ENCODE results near the gene CACNA1G.

CACNA1G gene

GRCh38 chr17:50664788-50665458, 104.4 kb downstream of the CACNA1G start:
- no peak for FAIRE-seq
- DNase-seq (ENCODE audit: insufficient read length, low spot score): no peak

GRCh38 chr17:50665838-50666237, 105.3 kb downstream of the CACNA1G start:
- no peak for FAIRE-seq
- no peak for DNase-seq (ENCODE audit: insufficient read length, low spot score)

GRCh38 chr17:50666316-50666715, 105.8 kb downstream of the CACNA1G start:
- FAIRE-seq (no peak), DNase-seq (ENCODE audit: insufficient read length, low spot score) (no peak)

- DNase-seq (ENCODE audit: insufficient read length, low spot score): no peak
- no peak for FAIRE-seq
Measured at GRCh38 chr17:50667259-50668024, 106.9 kb downstream of the CACNA1G start.

- DNase-seq (ENCODE audit: insufficient read length, low spot score) (no peak), FAIRE-seq (no peak)
Measured at GRCh38 chr17:50668025-50668837, 107.7 kb downstream of the CACNA1G start.

GRCh38 chr17:50668838-50669581, 108.5 kb downstream of the CACNA1G start:
- FAIRE-seq: no peak
- DNase-seq (ENCODE audit: insufficient read length, low spot score): no peak

GRCh38 chr17:50672071-50672470, 111.6 kb downstream of the CACNA1G start:
- FAIRE-seq (no peak), DNase-seq (ENCODE audit: insufficient read length, low spot score) (no peak)

- no peak for DNase-seq (ENCODE audit: insufficient read length, low spot score)
- no peak for FAIRE-seq
Measured at GRCh38 chr17:50672831-50673551, 112.5 kb downstream of the CACNA1G start.

GRCh38 chr17:50675190-50675589, 114.7 kb downstream of the CACNA1G start:
- DNase-seq (ENCODE audit: insufficient read length, low spot score) (no peak), FAIRE-seq (no peak)

- DNase-seq (ENCODE audit: insufficient read length, low spot score) (no peak), FAIRE-seq (no peak)
Measured at GRCh38 chr17:50675627-50676026, 115.1 kb downstream of the CACNA1G start.

GRCh38 chr17:50676065-50676975, 115.8 kb downstream of the CACNA1G start:
- DNase-seq (ENCODE audit: insufficient read length, low spot score): no peak
- no peak for FAIRE-seq

Data from GM19239 (cell line).